ENCODE data around the gene PHF5A. TPM values are rescaled to one million over a fixed set of nuclear protein-coding genes. Genes with fewer than 3 reads are reported as not detected.

Gene PHF5A
- polyA plus RNA-seq, 2 of the 4 experiments (the other 2 are of a cell fraction): 80.1 to 82.6 TPM

- H3K4me2 ChIP-seq: no peak overlapping the region
- no peak for DNase-seq (ENCODE audit: low read depth in 1 of 2, low spot score in 1 of 2)
- no peak overlapping the region for H3K4me3 ChIP-seq
- peak overlapping the region in 1 of 2 experiments; percentile 56; a peak in 3 of 6 replicates for H3K27ac ChIP-seq
- no peaks in the 10 kb centered on the region for H3K9me3 ChIP-seq
- TF ChIP-seq ZFP36 (IDR thresholded peaks at IDR 0.05; ENCODE audit: borderline replicate concordance, partially characterized antibody) (no peak), NR3C1 (IDR thresholded peaks at IDR 0.05) (no peak), RAD21 (conservative IDR thresholded peaks at IDR 0.05 in 1 of 2, IDR thresholded peaks at IDR 0.05 in 1 of 2) (no peak), KDM5A (IDR thresholded peaks at IDR 0.05) (no peak), SREBF2 (IDR thresholded peaks at IDR 0.05) (no peak), POLR2AphosphoS2 (conservative IDR thresholded peaks at IDR 0.05; ENCODE audit: low read length) (no peak), NPAS2 (CRISPR knock-in tag; IDR thresholded peaks at IDR 0.05; ENCODE audit: borderline replicate concordance) (no peak), TFCP2L1 (CRISPR knock-in tag; IDR thresholded peaks at IDR 0.05) (no peak), ZSCAN20 (CRISPR knock-in tag; IDR thresholded peaks at IDR 0.05) (no peak), ATOH8 (CRISPR knock-in tag; IDR thresholded peaks at IDR 0.05; ENCODE audit: low read depth) (no peak), E2F6 (IDR thresholded peaks at IDR 0.05; ENCODE audit: borderline replicate concordance, low read depth) (no peak), CBX2 (IDR thresholded peaks at IDR 0.05; ENCODE audit: borderline replicate concordance, low read depth) (no peak), RFX5 (IDR thresholded peaks at IDR 0.05) (no peak), ESRRA (IDR thresholded peaks at IDR 0.05; ENCODE audit: borderline replicate concordance, low read length) (no peak), JUN (IDR thresholded peaks at IDR 0.05) (no peak), ZNF302 (CRISPR knock-in tag; IDR thresholded peaks at IDR 0.05) (no peak), CBX8 (IDR thresholded peaks at IDR 0.05) (no peak)
- TF ChIP-seq, protein P1, sequence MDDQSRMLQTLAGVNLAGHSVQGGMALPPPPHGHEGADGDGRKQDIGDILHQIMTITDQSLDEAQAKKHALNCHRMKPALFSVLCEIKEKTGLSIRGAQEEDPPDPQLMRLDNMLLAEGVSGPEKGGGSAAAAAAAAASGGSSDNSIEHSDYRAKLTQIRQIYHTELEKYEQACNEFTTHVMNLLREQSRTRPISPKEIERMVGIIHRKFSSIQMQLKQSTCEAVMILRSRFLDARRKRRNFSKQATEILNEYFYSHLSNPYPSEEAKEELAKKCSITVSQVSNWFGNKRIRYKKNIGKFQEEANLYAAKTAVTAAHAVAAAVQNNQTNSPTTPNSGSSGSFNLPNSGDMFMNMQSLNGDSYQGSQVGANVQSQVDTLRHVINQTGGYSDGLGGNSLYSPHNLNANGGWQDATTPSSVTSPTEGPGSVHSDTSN (IDR thresholded peaks at IDR 0.05): no peak
- WGBS (ENCODE audit: missing lambda C conversion rate): 93% methylated on average over 9 of the region's 9 CpGs
- peaks cover 23% of the 10 kb centered on the region for H3K4me1 ChIP-seq
- no peak for ATAC-seq
- CTCF ChIA-PET: interaction anchor here (0.9 to 1.7 kb wide), 4 partner anchors 10 to 99 kb away, joined by 3 to 5 read pairs (median 4); no protein-coding TSS in a partner anchor
- FAIRE-seq: no peak
- POLR2A ChIA-PET: no interaction called here
These were observed 49.8 kb downstream of the PHF5A start for GRCh38 chr22:41418717-41419116.

DNA sequence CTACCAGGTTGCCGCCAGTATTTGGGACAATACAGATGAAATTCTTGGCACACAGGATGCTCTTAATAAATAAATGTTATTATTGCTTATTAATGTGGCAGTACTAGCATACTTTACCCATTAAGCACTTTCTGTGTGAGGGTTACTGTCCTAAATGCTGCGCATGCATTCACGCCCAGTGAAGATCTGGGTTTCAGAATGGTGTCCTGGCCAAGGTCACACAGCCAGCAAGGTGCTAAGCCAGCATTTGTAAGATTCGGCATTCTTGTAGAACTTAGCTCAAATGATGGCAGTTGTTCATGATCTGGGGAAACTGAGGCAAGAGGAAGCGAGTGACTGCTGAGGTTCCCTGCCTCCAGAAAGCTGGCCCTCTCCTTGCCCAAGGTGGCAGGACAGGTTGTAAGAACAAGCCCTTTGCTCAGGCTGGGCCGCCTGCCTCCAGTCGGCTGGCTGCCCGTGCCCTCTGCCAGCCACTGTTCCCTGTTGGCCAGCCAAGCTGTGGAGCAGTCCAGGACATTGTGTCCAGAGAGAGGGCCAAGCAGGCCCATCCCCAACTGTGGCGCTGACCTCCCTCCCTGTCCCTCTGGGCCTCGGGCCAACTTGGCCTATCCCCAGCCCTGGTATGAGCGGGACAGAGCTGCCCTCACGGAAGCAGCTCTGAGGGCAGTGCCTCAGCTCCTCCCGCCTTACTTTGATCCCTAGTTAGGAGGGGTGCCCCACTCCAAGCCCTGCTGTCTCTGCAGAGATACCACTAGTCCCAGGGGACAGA, 50.7 kb downstream of the PHF5A start:
- WGBS (ENCODE audit: missing lambda C conversion rate): 67% methylated on average over 13 of the region's 13 CpGs
- Histone ChIP-seq H3K4me2 (peak overlapping the region; percentile 28; the same call in 1 of the 3 replicates), H3K4me3 (no peak overlapping the region), H3K9me3 (no peaks in the 10 kb centered on the region), H3K27ac (peak overlapping the region; percentile 46 to 62; a peak in 3 of 6 replicates), H3K4me1 (peaks cover 24% of the 10 kb centered on the region)
- DNase-seq (ENCODE audit: low read depth in 1 of 2, low spot score in 1 of 2) (peak in 1 of 2 experiments; percentile 22), ATAC-seq (no peak), FAIRE-seq (no peak)
- POLR2A ChIA-PET: no interaction called here
- CTCF ChIA-PET: interaction anchor here (0.8 to 1.7 kb wide), 5 partner anchors 11 to 100 kb away, joined by 3 to 5 read pairs (median 4); no protein-coding TSS in a partner anchor
- TF ChIP-seq CBX2 (IDR thresholded peaks at IDR 0.05; ENCODE audit: borderline replicate concordance, low read depth): no peak
- no peak for TF ChIP-seq JUNB (IDR thresholded peaks at IDR 0.05)
- no peak for TF ChIP-seq CHD4 (IDR thresholded peaks at IDR 0.05; ENCODE audit: borderline replicate concordance)
- TF ChIP-seq ZFP36 (IDR thresholded peaks at IDR 0.05; ENCODE audit: borderline replicate concordance, partially characterized antibody): no peak
- no peak for TF ChIP-seq FOSL2 (IDR thresholded peaks at IDR 0.05)
- no peak for TF ChIP-seq FOSL2 (CRISPR knock-in tag; IDR thresholded peaks at IDR 0.05)
- no peak for TF ChIP-seq HEYL (CRISPR knock-in tag; IDR thresholded peaks at IDR 0.05)
- TF ChIP-seq RFX5 (IDR thresholded peaks at IDR 0.05): no peak
- no peak for TF ChIP-seq PHF8 (IDR thresholded peaks at IDR 0.05; ENCODE audit: borderline replicate concordance, low read depth)
- TF ChIP-seq HOXB5 (CRISPR knock-in tag; IDR thresholded peaks at IDR 0.05): no peak
- no peak for TF ChIP-seq CBX8 (IDR thresholded peaks at IDR 0.05)
- TF ChIP-seq SREBF2 (IDR thresholded peaks at IDR 0.05): no peak
- no peak for TF ChIP-seq KDM1A (IDR thresholded peaks at IDR 0.05; ENCODE audit: low read depth)
- no peak for TF ChIP-seq NR3C1 (IDR thresholded peaks at IDR 0.05)
- TF ChIP-seq MYC (IDR thresholded peaks at IDR 0.05; ENCODE audit: borderline replicate concordance, low read length): no peak
- TF ChIP-seq CTCF (IDR thresholded peaks at IDR 0.05): no peak
- TF ChIP-seq, protein P2, sequence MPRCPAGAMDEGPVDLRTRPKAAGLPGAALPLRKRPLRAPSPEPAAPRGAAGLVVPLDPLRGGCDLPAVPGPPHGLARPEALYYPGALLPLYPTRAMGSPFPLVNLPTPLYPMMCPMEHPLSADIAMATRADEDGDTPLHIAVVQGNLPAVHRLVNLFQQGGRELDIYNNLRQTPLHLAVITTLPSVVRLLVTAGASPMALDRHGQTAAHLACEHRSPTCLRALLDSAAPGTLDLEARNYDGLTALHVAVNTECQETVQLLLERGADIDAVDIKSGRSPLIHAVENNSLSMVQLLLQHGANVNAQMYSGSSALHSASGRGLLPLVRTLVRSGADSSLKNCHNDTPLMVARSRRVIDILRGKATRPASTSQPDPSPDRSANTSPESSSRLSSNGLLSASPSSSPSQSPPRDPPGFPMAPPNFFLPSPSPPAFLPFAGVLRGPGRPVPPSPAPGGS (IDR thresholded peaks at IDR 0.05): no peak

Measured in A549 (cell line).